ENCODE measurements around the gene COL28A1. TPM values are rescaled to one million over a fixed set of nuclear protein-coding genes. Genes with fewer than 3 reads are reported as not detected.

COL28A1 gene
- total and polyA plus RNA-seq, 4 donors: 1.3 to 10.2 (median 3.2) TPM

DNA sequence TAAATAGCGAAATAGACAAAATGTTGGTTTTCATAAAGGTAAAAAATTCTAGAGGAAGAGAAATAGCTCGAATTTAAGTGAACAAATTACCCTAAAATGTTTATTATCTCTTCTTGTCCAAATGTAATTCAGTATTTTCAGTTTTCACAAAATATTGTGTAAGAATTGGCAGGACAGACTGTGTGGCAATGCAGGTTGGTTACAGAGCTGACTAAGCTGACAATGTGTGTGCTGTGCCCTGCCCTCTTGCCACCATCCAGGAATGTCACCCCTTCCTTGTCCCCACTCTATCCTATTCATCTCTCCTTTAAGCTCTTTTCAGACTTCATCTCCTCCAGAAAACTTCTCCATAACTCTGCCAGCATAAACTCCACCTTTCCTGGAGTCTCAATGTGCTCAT, 46.1 kb downstream of the COL28A1 start:
- Histone ChIP-seq H3K27ac (ENCODE audit: low read depth in 1 of 2, low read length in 1 of 2) (no peak overlapping the region), H3K4me3 (no peak overlapping the region), H3K27me3 (ENCODE audit: control insufficient read depth in 3 of 3, insufficient read depth in 3 of 3, low read length in 2 of 3) (no peaks in the 10 kb centered on the region), H3K9ac (ENCODE audit: insufficient read depth in 1 of 2, low read length in 2 of 2) (no peak overlapping the region), H3K9me3 (ENCODE audit: control insufficient read depth in 4 of 4, insufficient read depth in 3 of 4, low read length in 3 of 4) (peaks cover 0 to 5% (median 1%) of the 10 kb centered on the region in 4 donors), H3K4me1 (ENCODE audit: control insufficient read depth in 5 of 5, insufficient read depth in 5 of 5, low read length in 5 of 5) (no peaks in the 10 kb centered on the region), H3K36me3 (ENCODE audit: control insufficient read depth in 4 of 4, insufficient read depth in 4 of 4, low read length in 4 of 4) (no peaks in the 10 kb centered on the region)
- TF ChIP-seq, protein P1, sequence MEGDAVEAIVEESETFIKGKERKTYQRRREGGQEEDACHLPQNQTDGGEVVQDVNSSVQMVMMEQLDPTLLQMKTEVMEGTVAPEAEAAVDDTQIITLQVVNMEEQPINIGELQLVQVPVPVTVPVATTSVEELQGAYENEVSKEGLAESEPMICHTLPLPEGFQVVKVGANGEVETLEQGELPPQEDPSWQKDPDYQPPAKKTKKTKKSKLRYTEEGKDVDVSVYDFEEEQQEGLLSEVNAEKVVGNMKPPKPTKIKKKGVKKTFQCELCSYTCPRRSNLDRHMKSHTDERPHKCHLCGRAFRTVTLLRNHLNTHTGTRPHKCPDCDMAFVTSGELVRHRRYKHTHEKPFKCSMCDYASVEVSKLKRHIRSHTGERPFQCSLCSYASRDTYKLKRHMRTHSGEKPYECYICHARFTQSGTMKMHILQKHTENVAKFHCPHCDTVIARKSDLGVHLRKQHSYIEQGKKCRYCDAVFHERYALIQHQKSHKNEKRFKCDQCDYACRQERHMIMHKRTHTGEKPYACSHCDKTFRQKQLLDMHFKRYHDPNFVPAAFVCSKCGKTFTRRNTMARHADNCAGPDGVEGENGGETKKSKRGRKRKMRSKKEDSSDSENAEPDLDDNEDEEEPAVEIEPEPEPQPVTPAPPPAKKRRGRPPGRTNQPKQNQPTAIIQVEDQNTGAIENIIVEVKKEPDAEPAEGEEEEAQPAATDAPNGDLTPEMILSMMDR (IDR thresholded peaks at IDR 0.05; ENCODE audit: control extremely low read depth, extremely low read depth): no peak
- DNase-seq (no peak), ATAC-seq (ENCODE audit: insufficient read depth, low FRiP score) (no peak)
- 79 to 83% methylated on average over 2 of the region's 2 CpGs for WGBS, 2 donors

DNA sequence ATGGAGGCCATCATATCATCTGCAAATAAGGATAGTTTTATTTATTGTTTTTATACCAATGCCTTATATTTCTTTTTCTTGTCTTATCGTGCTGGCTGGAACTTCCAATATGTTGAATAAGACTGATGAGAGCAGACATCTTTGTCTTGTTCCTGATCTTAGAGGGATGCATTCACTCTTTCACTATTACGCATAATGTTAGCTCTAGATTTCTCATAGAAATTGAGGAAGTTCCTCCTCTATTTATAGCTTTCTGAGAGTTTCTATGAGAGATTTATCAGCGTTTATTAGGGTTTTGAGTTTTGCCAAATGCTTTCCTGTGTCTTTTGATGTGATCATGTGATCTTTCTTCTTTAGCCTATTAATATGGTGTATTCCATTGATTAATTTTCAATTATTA, 49.3 kb downstream of the COL28A1 start:
- DNase-seq: no peak
- WGBS, 2 donors: 78 to 85% methylated on average over 3 of the region's 3 CpGs
- ATAC-seq (ENCODE audit: insufficient read depth, low FRiP score): no peak

DNA sequence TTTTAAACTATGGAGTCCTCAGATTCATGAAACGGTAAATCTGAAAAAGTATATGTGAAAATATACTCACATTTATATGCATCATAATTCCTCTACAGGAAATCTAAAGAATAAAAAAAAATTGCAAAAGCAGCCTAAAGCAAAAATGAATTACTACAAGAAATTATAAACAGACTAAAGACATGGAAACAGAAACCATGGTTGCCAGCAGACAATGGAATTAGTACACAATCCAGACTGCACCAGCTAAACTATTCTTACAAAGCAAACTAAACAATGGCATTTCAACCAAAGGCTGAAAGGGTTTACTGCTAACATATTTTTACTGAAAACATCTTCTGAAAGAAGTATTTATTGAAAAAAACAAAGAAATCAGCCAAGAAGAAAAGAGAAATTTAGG, 51.6 kb downstream of the COL28A1 start:
- TF ChIP-seq, protein P1 (IDR thresholded peaks at IDR 0.05; ENCODE audit: control extremely low read depth, extremely low read depth): no peak
- ATAC-seq (ENCODE audit: insufficient read depth, low FRiP score): no peak
- no peaks in the 10 kb centered on the region for H3K27me3 ChIP-seq (ENCODE audit: control insufficient read depth in 3 of 3, insufficient read depth in 3 of 3, low read length in 2 of 3)
- no peaks in the 10 kb centered on the region for H3K36me3 ChIP-seq (ENCODE audit: control insufficient read depth in 4 of 4, insufficient read depth in 4 of 4, low read length in 4 of 4)
- no peak overlapping the region for H3K27ac ChIP-seq (ENCODE audit: low read depth in 1 of 2, low read length in 1 of 2)
- 98 to 100% methylated on average over 1 of the region's 1 CpG for WGBS, 2 donors
- H3K9ac ChIP-seq (ENCODE audit: insufficient read depth in 1 of 2, low read length in 2 of 2): no peak overlapping the region
- DNase-seq: no peak
- H3K9me3 ChIP-seq (ENCODE audit: control insufficient read depth in 4 of 4, insufficient read depth in 3 of 4, low read length in 3 of 4): peaks cover 0 to 6% (median 1%) of the 10 kb centered on the region in 4 donors
- H3K4me3 ChIP-seq: no peak overlapping the region
- H3K4me1 ChIP-seq (ENCODE audit: control insufficient read depth in 5 of 5, insufficient read depth in 5 of 5, low read length in 5 of 5): no peaks in the 10 kb centered on the region

More for the DNA sequence above, 49.3 kb downstream of the COL28A1 start:
- TF ChIP-seq, protein P1 (IDR thresholded peaks at IDR 0.05; ENCODE audit: control extremely low read depth, extremely low read depth): no peak
- Histone ChIP-seq H3K9ac (ENCODE audit: insufficient read depth in 1 of 2, low read length in 2 of 2) (no peak overlapping the region), H3K4me3 (no peak overlapping the region), H3K36me3 (ENCODE audit: control insufficient read depth in 4 of 4, insufficient read depth in 4 of 4, low read length in 4 of 4) (no peaks in the 10 kb centered on the region), H3K4me1 (ENCODE audit: control insufficient read depth in 5 of 5, insufficient read depth in 5 of 5, low read length in 5 of 5) (no peaks in the 10 kb centered on the region), H3K27me3 (ENCODE audit: control insufficient read depth in 3 of 3, insufficient read depth in 3 of 3, low read length in 2 of 3) (no peaks in the 10 kb centered on the region), H3K9me3 (ENCODE audit: control insufficient read depth in 4 of 4, insufficient read depth in 3 of 4, low read length in 3 of 4) (peaks cover 0 to 6% (median 1%) of the 10 kb centered on the region in 4 donors), H3K27ac (ENCODE audit: low read depth in 1 of 2, low read length in 1 of 2) (no peak overlapping the region)

DNA sequence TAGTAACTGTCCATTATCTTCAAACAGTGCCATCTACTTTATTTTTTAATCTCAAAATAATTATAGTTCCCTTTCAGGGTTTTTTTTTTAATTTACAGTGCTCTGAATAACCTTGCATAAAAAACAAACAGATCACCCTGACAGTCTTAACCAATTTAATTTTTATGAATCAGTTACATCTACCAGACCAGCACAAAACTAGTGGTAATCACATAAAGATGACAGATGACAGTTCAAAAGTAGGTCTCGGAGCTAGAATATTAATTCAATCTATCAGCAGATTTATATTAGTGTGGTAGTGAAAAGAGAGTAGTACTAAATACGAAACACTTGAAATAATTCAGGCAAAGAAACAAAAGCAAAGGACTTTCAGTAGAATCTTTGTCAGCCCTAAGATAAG, 53.9 kb downstream of the COL28A1 start:
- no peaks in the 10 kb centered on the region for H3K4me1 ChIP-seq (ENCODE audit: control insufficient read depth in 5 of 5, insufficient read depth in 5 of 5, low read length in 5 of 5)
- DNase-seq (no peak), ATAC-seq (ENCODE audit: insufficient read depth, low FRiP score) (no peak)
- no peak overlapping the region for H3K4me3 ChIP-seq
- no peaks in the 10 kb centered on the region for H3K36me3 ChIP-seq (ENCODE audit: control insufficient read depth in 4 of 4, insufficient read depth in 4 of 4, low read length in 4 of 4)
- no peak overlapping the region for H3K27ac ChIP-seq (ENCODE audit: low read depth in 1 of 2, low read length in 1 of 2)
- no peak overlapping the region for H3K9ac ChIP-seq (ENCODE audit: insufficient read depth in 1 of 2, low read length in 2 of 2)
- TF ChIP-seq, protein P1 (IDR thresholded peaks at IDR 0.05; ENCODE audit: control extremely low read depth, extremely low read depth): no peak
- WGBS, 2 donors: 95 to 98% methylated on average over 2 of the region's 2 CpGs
- H3K27me3 ChIP-seq (ENCODE audit: control insufficient read depth in 3 of 3, insufficient read depth in 3 of 3, low read length in 2 of 3): no peaks in the 10 kb centered on the region
- peaks cover 0 to 4% (median 2%) of the 10 kb centered on the region in 4 donors for H3K9me3 ChIP-seq (ENCODE audit: control insufficient read depth in 4 of 4, insufficient read depth in 3 of 4, low read length in 3 of 4)
